GOT3 (cell line): ENCODE data around the gene ALMS1.
"Not testable (repeated sequence)": the region's sequence is repeated elsewhere in the genome, so short reads cannot be mapped to it uniquely, and the experiment has no call there.

Experiments
- DNase-seq: peaks from one replicate; lab custom pipeline; 2025; ENCODE audit warnings: mixed read lengths; lab: John Stamatoyannopoulos, UW

The ALMS1 gene

GRCh38 chr2:73516033-73516432, 130.4 kb downstream of the ALMS1 start:
- DNase-seq, result no peak

DNA sequence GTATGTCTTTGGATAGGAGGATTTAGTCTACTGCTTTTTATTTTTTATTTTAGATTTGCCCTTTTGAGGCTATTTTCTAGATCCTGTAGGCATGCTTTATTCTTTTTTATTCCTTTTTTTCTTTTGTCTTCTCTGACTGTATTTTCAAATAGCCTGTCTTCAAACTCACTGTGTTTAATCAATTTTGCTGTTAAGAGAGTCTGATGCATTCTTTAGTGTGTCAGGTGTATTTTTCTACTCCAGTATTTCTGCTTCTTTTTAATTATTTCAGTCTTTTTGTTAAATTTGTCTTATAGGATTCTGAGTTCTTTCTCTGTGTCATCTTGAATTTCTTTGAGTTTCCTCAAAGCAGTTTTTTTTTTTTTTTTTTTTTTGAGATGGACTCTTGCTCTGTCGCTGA, 143.1 kb downstream of the ALMS1 start:
- no peak for DNase-seq

DNA sequence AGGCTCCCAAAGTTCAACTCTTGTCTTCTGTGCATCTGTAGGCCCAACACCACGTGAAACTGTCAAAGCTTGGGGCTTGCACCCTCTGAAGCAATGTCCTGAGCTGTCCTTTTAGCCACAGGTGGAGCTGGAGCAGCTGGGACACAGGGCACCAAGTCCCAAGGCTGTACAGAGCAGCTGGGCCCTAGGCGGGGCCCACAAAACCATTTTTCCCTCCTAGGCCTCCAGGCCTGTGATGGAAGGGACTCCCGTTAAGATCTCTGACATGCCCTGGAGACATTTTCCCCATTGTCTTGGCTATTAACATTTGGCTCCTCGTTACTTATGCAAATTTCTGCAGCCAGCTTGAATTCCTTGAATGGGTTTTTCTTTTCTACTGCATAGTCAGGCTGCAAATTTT, 145.1 kb downstream of the ALMS1 start:
- not testable (repeated sequence) for DNase-seq

GRCh38 chr2:73532381-73532780, 146.7 kb downstream of the ALMS1 start:
- no peak for DNase-seq

DNA sequence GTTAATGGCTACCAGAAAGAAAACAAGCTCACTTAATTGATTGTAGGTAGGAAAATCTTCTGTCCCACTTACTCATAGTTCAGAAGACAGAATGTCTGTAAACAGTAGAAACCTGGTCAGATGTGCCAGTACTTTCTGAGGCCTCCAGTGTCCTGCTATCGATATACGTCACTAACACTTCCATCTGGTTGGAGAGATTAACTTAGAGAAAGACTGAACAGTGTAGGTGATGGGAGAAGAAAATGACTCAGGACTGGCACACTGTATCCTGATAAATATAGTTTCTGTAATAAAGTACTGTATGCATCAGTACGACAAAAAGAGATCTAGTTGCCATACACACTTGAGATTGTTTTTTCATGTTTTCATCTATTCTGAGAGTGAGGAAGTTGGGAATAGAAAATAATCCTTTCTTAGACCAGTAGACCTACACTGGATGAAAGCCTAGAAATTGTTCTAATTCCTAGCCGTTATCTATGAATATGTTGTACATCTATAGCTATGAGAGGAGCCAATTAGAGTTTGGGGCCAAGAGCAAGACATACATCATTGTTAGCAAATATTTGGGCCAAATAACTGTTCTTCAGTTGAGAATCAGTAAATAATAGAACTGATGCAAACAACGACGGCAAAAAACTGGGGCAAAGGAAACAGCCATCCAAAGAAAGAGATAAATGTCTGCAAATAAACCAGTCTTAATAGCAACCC, 150.7 kb downstream of the ALMS1 start:
- DNase-seq, result no peak

GRCh38 chr2:73560875-73561274, 175.2 kb downstream of the ALMS1 start:
- not testable (repeated sequence) for DNase-seq

DNA sequence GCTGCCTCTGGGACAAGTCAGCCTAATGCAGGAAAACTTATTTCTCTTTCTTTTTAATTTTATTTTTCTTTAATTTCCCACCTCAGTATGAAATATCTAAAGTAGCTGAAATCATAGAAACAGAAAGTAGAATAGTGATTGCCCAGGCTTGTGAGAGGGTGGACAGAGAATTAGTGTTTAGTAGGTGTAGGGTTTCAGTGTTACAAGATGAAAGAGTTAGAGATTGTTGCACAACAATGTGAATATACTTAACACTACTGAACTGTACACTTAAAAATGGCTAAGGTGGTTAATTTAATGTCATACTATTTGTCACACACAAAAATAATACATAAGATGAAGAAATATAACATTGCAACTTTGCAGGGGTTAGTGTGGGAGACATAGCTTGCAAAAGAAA, 175.8 kb downstream of the ALMS1 start:
- DNase-seq, result no peak

GRCh38 chr2:73564986-73565385, 179.3 kb downstream of the ALMS1 start:
- no peak for DNase-seq

DNA sequence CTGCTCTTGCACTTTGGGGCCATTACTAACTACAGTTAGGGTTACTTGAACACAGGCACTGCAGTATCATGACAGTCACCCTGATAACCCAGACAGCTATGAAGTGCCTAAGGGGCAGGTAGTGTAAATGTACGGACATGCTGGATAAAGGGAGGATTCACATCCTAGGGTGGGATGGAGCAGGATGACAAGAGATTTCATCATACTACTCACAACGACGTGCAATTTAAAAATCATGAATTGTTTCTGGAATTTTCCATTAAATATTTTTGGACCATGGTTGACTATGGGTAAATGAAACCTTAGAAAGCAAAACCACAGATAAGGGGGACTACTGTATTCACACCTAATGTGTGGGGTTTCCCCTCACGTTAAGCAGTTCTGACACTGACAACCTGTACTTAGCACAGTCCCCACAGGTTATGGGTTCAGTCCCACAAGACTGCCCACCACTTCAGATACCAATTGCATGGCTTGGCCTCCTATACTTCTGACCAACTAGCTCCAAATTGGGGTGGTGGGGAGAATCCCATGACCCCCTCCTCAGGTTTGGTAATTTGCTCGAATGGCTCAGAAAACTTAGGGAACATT, 180.7 kb downstream of the ALMS1 start:
- DNase-seq, result no peak

- DNase-seq, result no peak
These were observed 189.6 kb downstream of the ALMS1 start for GRCh38 chr2:73575261-73575660.

DNA sequence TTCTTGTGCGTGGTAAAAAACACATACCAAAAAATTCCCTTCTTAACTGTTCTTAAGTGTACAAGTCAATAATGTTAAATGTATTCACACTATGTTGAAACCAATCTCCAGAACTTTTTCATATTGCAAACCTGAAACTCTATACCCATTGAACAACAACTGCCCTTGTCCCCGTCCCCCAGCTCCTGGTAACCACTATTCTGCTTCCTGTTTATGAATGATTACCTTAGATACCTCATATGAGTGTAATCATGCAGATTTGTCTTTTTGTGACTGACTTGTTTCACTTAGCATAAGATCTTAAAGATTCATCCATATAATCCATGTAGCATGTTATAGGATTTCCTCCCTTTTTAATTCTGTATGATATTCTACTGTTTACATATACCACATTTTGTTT, 196.7 kb downstream of the ALMS1 start:
- DNase-seq, result no peak

- DNase-seq, result no peak
These were observed 202.5 kb downstream of the ALMS1 start for GRCh38 chr2:73588177-73588576.

- no peak for DNase-seq
These were observed 208.0 kb downstream of the ALMS1 start for GRCh38 chr2:73593680-73594079.

- no peak for DNase-seq
These were observed 208.6 kb downstream of the ALMS1 start for GRCh38 chr2:73594251-73594650.

DNA sequence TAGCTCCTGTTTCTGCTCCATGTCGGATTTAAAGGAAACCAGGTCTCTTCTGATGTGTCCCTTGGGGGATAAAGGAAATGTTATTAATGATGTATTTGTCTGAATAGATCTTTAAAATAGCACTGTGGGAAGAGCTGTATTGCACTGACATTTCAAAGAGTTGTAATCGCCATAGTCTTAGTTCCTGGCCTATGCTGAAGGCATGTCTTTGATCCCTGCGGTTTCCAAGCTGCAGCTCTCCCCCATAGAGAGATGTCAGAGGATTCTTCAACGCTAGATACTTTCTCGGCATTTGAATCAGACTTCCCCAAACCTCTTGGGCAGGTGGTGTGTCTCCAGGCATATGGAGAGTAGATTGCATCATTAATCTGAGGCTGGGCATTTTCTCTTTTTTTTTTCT, 216.1 kb downstream of the ALMS1 start:
- no peak for DNase-seq

DNA sequence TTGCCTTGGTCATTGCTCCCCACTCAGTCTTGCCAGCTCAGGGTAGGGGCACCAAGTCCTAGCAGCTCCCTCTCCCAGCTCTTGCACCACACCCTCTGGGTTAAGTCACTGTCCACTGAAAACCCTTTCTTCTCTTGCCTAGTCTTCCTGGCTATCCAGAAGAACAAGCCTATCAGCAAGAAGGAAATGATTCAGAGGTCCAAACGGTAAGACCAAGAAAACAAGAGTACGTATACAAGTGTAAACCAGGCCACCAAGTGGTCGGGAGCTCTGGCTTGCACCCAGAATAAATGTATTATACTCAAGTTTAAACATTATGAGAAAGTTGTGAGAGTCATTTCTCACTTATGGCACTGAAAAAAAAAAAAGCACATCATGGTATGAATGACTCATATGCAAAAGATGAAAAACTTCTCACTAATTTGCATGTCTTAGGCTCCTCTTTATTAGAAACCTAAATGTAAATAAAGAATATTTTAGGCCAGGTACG, 217.5 kb downstream of the ALMS1 start:
- DNase-seq, result not testable (repeated sequence)

DNA sequence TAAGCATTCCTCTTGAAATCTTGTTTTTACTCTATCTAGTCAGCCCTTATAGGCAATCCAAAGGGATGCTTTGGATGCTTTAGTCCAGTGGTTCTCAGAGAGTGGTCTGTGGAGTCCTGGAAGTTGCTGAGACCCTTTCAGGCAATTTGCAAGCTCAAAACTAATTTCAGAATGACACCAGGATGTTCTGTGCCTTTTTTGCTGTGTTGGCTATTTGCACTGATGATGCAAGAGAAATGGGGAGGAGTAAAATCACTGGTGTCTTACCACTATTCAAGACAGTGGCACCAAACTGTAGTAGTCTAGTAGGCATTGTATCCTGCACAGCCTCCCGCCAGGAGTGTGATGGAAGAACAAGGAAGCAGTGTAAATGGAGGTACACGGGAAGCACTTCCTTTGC, 219.0 kb downstream of the ALMS1 start:
- DNase-seq, result not testable (repeated sequence)

- no peak for DNase-seq
These were observed 224.5 kb downstream of the ALMS1 start for GRCh38 chr2:73610111-73610510.

DNA sequence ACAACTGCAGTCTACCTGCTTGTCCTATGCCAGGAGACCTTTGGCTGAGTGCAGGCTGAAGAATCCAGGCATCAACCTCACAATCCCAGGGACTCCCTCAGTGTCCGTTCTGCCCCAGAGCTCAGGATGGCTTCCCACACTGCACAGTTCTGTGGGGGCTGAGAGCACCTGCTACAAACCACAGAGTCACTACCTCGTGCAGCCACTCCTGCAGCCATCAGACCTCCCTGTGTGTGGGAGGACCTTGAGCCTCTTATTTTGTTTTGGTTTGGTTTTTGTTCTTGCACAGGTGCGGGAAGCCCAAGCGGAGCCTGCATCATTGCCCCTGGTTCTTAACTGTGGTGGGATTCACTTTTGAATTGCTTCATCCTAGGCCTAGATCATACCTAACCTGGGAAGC, 225.6 kb downstream of the ALMS1 start:
- no peak for DNase-seq

DNA sequence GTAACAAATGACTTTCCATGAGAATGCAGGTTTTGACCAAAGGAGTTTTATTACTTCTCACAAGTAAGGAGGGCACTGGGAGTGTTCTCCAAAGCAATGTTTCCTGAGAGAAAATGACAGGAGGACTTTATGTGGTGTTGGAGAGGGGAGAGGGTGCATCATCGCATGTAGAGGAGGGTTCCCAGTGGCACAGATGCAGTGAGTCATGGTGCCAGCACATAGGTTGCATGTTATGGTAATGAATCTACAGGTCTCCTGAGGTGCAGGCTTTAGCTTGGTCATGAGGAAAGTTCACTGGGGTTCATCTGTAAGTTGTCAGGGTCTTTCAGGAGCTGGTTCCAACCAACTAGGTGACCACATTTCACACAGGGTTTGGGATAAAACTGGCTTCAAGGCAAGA, 226.2 kb downstream of the ALMS1 start:
- no peak for DNase-seq

GRCh38 chr2:73614105-73614504, 228.5 kb downstream of the ALMS1 start:
- DNase-seq, result no peak

DNA sequence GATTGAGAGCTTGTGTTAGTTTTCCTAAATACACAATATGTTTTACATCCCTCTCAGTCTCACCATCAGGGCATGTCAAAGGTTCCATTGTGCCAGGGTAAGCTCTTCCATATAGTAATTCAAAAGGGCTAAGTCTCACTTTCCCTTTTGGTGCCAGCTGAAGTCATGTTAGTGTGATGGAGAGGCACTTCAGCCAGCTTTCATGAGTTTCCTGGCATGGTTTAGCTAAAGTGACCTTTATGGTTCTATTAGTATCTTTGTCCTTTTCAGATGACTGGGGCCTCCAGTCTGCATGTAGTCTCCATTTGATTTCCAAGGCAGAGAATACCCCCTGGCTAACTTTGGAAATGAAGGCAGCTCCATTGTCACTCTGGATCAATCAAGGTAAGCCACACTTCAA, 229.4 kb downstream of the ALMS1 start:
- DNase-seq, result no peak

DNA sequence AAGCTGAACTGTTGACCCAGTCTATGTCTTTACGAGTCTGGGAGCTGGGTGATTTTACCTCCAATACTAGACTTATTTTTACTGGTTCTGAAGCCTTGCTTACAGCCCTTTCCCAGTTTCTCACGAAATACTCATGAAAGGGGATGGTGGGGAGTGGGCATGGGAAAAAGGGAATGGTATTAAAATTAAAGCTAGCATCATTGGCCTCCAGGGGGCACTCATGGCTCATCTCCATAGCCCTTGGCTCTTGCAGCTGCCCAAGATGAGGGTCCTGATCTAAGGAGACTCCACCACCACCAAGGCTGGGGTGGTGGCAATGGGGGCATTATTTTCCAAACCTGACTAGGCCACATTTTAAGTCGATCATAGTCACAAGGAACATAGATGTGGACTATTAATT, 234.3 kb downstream of the ALMS1 start:
- DNase-seq, result not testable (repeated sequence)

GRCh38 chr2:73624036-73624435, 238.4 kb downstream of the ALMS1 start:
- not testable (repeated sequence) for DNase-seq
